Measurements from ENCODE around the gene NUDT8.
A peak's percentile ranks its signal among the peaks of the same experiment; 100 is the strongest.
"Not testable (repeated sequence)": the region's sequence is repeated elsewhere in the genome, so short reads cannot be mapped to it uniquely, and the experiment has no call there.

NUDT8 gene

GRCh38 chr11:67629386-67630227 lies at the start of gene NUDT8:
Gene NUDT8, minus strand, starts transcription at chr11:67629937. Its CDS starts 26 bp downstream, at chr11:67629911.
- peak; percentile 13 for DNase-seq

- no peak for DNase-seq
These were observed 45.5 kb upstream of the NUDT8 start for GRCh38 chr11:67675058-67675747.

GRCh38 chr11:67674442-67674871 lies 44.7 kb upstream of the NUDT8 start, which contains the start of gene ALDH3B2:
Gene ALDH3B2, minus strand, starts transcription at chr11:67674623. Its CDS starts 7,688 bp downstream, at chr11:67666935.
- no peak for DNase-seq

DNA sequence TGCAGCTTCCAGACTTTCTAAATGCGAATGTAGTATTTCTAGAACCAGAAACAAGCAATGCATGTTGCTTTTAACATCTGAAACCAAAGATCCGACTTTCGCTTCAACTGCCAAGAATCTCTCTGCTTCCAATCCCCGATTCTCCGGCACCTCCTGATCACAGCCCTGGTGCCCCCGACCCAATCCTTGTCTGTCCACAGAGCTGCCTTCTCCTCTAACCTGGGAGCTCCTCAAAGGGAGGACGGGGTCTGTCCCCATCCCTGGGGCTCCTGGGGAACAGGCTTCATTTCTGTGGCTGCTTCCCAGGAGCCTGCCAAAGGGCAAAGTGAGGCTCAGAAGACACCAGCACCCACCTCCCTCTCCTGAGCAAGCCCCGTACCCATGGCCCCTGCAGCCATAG lies 44.2 kb upstream of the NUDT8 start:
- DNase-seq = no peak

DNA sequence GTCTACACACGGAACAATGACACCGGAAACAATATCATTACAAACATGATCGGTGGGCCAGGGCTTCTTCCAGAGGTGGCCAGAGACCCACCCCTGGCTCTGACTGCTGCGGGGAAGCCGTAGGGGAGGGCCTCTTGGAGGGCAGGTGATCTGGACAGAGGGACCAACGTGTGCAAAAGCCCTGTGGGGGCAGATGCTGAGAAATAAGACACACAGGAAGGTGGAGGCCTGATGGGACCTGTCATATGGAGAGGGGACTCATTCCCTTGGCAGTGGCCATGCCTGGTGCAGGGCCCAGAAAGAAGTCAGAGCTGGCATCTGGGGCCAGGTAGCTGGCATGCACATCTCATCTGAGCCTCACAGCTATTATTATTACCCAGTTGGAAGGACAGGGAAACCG lies 43.6 kb upstream of the NUDT8 start:
- no peak for DNase-seq

DNA sequence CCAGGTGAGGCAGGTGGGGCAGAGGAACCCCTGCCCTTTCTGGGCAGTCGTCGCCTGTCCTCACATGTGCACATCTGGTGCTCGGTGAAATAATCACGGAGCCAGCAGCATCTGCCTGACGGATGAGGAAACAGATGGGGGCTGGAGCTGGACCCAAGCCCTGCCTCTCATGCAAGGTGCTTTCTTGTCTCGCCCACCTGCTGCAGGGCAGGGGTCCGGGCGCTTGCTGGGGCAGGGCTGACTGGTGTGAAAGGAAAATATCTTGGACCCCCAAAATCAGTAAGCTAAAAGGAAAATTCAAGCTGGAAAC lies 41.4 kb upstream of the NUDT8 start:
- DNase-seq = no peak

- DNase-seq = no peak
These were observed 40.8 kb upstream of the NUDT8 start for GRCh38 chr11:67670316-67671210.

GRCh38 chr11:67668192-67668551 lies 38.4 kb upstream of the NUDT8 start:
- DNase-seq = no peak

- no peak for DNase-seq
These were observed 37.9 kb upstream of the NUDT8 start for GRCh38 chr11:67667490-67668191.

DNA sequence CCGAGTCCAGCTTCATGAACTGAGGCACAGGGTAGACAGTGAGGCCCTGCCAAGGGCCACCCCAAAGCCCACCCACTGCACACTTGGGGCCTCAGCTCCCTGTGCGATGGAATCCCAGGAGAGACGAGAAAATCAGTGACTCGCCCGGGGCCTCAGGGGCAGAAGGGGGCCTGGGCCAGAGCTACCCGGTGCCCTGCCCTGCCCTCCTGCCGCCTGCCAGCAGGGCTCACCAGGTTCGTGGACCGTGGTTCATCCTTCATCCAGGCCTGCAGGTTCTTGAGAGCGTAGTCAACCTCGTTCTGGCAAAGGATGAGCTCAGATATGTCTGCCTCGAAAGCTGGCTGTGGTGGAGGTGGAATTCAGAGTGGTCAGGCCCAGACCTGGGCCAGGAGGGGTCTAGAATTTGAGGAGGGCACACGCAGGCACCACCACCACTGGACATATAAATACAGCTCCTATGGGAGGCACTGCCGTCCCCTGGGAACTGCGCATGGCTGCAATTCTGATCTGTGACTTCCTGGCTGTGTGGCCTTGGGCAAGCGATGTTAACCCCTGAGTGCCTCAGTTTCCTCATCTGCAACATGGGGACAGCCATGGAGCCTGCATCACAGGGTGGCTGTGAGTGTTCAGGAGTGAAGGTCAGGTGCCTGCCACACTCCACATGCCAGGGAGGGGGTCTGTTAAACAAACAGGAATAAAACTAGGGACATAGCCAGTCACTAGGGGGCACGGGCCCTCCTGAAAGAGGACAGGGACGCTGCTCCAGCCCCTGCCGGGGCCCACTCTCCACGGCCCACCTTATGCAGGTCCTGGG lies 37.1 kb upstream of the NUDT8 start:
- DNase-seq = no peak

DNA sequence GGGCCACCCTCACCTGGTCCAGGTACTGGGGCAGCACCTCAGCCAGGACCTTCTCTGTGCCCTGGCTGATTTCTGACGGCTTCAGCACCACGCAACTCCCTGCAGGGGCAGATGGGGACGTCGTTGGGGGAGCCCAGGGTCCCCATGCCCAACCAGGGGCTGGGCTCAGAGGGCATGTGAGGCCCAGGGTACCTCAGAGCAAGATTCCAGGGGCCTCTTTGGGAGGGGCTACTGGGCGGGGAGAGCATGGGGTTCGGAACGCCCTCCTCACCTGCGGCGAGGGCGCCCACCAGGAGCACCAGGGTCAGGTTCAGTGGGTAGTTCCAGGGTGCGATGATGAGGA lies 36.5 kb upstream of the NUDT8 start:
- no peak for DNase-seq

- DNase-seq = no peak
These were observed 36.0 kb upstream of the NUDT8 start for GRCh38 chr11:67665541-67666302.

DNA sequence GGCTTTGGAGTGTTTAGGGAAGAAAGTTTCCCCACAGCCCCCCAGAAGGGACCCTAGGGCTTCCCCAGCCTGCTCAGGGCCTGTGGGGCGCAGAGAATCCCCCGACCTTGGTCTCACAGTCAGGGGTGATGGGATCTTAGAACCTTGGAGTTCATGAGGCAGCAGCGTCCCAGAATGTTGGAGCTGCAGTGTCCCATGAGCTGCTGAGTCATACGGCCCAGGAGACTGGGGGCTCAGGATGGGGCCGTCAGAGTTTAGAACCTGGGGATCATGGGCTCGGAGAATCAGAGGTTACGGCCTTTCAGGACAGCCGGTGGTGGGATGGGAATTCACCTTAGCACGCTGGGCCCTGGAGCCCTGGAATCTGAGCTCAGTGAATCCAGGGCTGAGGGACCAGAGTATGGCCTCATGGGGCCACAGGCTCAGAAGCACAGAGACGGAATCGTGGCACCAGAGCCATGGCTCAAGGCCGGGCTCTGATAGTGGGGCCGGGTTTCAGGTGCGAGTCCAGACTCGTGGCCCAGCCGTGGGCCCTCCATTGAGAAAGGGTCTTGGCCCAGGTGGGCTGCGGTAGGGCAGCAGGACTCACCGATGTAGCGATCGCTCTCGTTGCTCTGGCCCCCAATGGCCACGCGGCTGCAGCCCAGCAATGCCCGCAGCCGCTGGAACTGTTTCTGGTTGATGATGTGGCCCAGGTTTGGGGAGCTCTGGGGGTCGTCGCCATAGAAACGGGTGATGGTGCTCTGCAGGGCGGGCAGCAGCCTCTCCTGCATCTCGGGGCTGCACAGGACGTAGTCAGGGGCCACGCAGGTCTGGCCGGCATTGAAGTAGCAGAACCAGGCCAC lies 35.2 kb upstream of the NUDT8 start:
- DNase-seq = no peak

- DNase-seq = no peak
These were observed 34.5 kb upstream of the NUDT8 start for GRCh38 chr11:67664213-67664585.

DNA sequence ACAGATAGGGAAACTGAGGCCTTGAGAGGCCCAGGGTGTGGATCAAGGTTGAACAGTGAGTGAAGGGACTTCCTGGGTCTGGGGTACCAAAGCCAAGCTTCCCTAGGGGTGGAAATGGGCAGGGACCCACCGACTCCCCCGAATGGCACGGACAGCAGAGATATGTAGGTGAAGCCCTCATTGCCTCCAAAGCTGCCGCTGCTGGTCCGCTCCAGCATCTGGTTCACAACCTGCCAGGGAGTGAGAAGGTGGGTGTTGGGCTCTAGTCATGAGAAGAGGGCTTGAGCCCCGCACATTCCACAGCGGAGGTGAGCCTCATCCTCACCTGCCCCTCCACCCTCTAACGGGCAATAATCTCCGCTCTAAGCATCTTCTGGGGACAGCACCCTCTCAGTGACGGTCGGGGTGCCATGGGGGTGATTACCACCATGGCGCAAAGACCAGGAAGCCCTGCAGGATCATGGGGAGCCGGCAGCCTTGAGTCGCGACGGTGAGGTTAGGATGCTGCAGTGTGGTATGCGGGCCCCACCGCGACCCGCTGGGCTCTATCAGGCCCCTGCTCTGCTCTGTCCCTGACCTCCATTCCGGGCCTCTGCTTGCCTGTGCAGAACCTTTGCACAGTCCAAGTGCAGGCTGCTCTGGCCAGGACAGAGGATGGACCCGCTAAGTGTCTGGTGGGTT lies 33.9 kb upstream of the NUDT8 start:
- no peak for DNase-seq

DNA sequence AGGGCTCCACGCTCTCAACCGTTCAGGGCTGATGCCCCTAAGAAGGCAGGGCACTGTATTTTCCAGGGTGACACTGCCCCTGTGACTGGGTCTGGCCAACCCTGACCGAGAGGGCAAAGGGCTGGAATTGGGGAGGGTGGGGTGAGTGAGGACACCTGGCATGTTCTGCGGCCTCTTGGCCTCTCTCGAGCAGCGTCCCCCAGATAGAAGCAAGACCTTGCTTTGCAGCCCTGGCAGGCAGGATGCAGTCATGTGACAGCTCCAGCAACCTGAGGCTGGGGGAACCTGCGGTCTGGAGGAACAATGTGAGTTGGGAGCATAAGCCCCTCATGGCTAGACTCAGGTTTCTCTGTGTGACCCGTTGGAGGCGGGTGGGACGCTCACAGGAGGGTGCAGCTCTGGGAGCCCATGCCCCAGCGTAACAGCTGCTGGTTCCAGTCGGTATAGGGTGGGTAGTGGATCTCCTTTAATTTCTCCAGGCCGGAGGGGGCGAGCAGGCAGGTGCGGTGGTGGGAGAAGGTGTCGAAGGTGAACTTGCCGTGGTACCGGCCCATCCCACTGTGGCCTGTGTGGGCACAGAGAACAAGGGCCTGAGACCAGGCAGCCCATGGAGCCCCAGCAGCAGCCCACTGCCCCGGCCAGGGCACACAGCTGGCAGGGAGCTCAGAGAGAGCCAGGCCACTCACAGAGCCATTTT lies 33.2 kb upstream of the NUDT8 start:
- no peak for DNase-seq

- no peak for DNase-seq
These were observed 32.6 kb upstream of the NUDT8 start for GRCh38 chr11:67662142-67662834.

GRCh38 chr11:67660752-67661151 lies 31.0 kb upstream of the NUDT8 start:
- not testable (repeated sequence) for DNase-seq
